ENCODE results near the gene RPRD2.

- peak; percentile 96 for TF ChIP-seq POLR2A (IDR thresholded peaks at IDR 0.05; ENCODE audit: low read depth, low read length)
- peak; percentile 99 for TF ChIP-seq TAF1 (IDR thresholded peaks at IDR 0.05; ENCODE audit: low read depth, low read length)
- TF ChIP-seq POLR2AphosphoS5 (IDR thresholded peaks at IDR 0.05; ENCODE audit: low read depth, low read length) = peak; percentile 85
These were observed at the start of gene RPRD2 for GRCh38 chr1:150363426-150364230.

All from GM12891 (cell line).